MV-4-11 (cell line): Measurements from ENCODE around the gene ACSS3.
"Not testable (repeated sequence)": the region's sequence is repeated elsewhere in the genome, so short reads cannot be mapped to it uniquely, and the experiment has no call there.

Source experiments
- DNase-seq: peaks from one replicate; lab custom pipeline; 2025; lab: John Stamatoyannopoulos, UW

Gene ACSS3

DNA sequence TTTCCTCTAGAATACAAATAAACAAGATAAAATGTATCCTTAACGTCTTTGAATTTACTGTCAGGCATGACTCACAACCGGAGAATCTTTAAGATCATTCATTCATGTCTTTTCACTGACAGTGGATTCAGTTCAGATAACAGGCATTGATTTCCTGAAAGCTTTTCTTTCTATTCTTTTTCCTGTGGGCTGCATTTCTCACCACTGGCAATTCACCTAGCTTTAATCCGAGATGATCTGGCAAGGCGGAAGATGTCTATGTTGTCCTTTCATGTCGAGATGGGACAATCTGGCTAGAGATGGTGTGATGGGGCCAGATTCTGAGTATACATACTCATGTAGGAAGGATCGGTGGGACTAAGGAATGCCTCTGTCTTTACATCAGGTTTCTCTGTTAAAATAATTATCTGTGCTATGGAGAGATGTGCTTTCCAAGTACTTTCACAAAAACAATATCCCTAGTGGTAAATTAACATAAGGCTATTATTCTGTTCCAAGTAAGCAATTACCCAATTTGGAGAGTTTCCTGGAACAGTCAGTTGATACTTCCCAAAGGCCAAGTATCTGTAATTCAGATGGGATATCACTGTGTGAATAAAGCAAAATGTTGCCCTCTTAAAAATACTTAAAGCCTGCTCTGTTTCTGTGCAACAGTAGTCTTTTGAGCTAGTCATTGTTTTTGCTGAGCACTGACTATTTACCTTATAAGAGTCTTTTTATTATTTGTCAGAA is 17.8 kb downstream of the ACSS3 start:
- DNase-seq: no peak

DNA sequence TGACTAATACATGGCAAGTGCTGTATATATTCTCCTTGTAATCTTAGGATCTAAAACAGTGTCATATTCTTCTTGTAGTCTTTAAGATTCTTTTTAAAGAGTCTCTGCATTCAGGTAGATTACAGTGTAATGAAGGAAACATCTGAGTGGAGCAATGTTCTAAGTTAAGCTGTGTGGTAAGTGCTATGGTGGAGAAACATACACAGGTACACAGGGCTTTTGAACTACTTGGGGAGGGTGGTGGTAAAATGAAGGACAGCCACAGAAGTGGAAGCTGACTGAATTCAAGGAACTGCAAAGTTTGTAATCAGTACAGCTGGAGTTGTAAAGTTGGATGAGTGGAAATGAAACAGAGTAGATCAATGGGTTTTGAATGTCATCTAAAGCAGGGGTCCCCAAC is 27.8 kb downstream of the ACSS3 start:
- no peak for DNase-seq

- DNase-seq: no peak
Observed at GRCh38 chr12:81114226-81114625, 36.3 kb downstream of the ACSS3 start.

DNA sequence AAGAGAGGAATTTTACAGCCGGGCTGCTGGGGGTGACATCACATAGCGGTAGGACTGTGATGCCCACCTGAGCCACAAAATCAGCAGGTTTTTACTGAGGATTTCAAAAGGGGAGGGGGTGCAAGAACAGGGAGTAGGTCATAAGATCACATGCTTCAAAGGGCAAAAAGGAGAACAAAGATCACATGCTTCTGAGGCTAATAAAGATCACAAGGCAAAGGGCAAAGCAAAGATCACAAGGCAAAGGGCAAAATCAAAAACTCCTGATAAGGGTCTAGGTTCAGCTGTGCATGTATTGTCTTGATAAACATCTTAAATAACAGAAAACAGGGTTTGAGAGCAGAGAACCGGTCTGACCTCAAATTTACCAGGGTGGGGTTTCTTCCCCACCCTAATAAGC is 41.2 kb downstream of the ACSS3 start:
- not testable (repeated sequence) for DNase-seq

- no peak for DNase-seq
Observed at GRCh38 chr12:81120961-81121360, 43.1 kb downstream of the ACSS3 start.

DNA sequence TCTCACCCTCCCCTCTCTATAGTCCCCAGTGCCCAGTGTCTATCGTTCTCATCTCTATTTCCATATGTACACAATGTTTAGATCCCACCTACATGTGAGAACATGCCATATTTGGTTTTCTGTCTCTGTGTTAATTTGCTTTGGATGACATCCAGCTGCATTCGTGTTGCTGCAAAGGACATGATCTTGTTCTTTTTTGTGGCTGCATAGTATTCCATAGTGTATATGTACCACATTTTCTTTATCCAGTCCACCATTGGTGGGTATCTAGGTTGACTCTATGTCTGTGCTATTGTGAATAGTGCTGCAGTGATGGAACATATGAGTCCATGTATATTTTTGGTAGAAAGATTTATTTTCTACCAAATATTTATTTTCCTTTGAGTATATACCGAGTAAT is 45.7 kb downstream of the ACSS3 start:
- DNase-seq: no peak

GRCh38 chr12:81125691-81126090 is 47.8 kb downstream of the ACSS3 start:
- no peak for DNase-seq

GRCh38 chr12:81128930-81129554 is 51.2 kb downstream of the ACSS3 start:
- peak; percentile 10 for DNase-seq

- DNase-seq: no peak
Observed at GRCh38 chr12:81136519-81136918, 58.6 kb downstream of the ACSS3 start.

DNA sequence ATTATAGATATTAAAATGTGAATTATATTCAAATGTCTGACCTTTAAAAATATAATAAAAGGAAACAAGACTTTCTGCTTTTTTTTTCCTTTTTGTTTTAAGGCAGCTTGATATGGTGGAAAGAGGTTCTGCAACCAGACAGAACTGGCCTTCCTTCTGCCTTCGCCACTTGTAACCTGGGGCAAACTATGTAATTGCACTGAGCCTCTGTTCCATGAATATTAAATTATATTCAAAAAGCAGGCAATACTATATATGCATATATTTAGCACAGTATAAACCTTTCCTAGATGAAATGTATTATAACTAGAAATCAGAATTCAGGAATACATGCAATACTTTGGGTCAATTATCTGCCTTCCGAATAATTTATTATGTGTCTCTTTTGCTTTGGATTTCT is 59.9 kb downstream of the ACSS3 start:
- no peak for DNase-seq

DNA sequence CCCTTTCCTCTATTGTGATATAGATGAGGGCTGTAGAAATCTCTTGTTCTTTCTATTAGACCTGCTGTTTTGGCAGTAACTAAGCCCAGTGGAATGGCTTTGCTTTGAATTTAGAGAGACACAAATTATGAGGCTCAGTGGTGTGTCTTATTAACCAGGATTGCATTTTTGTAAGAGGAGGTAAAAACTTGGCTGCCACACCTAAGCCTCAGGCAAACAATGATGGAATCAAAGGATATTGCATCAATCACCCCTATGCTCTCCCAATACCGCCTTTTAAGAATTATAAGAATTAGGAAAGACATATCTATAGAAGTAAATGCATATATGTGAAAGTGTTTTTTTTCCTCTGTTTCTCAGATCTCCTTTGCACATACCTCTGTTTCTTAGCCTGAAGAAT is 63.3 kb downstream of the ACSS3 start:
- DNase-seq: no peak

- no peak for DNase-seq
Observed at GRCh38 chr12:81143057-81143456, 65.2 kb downstream of the ACSS3 start.

DNA sequence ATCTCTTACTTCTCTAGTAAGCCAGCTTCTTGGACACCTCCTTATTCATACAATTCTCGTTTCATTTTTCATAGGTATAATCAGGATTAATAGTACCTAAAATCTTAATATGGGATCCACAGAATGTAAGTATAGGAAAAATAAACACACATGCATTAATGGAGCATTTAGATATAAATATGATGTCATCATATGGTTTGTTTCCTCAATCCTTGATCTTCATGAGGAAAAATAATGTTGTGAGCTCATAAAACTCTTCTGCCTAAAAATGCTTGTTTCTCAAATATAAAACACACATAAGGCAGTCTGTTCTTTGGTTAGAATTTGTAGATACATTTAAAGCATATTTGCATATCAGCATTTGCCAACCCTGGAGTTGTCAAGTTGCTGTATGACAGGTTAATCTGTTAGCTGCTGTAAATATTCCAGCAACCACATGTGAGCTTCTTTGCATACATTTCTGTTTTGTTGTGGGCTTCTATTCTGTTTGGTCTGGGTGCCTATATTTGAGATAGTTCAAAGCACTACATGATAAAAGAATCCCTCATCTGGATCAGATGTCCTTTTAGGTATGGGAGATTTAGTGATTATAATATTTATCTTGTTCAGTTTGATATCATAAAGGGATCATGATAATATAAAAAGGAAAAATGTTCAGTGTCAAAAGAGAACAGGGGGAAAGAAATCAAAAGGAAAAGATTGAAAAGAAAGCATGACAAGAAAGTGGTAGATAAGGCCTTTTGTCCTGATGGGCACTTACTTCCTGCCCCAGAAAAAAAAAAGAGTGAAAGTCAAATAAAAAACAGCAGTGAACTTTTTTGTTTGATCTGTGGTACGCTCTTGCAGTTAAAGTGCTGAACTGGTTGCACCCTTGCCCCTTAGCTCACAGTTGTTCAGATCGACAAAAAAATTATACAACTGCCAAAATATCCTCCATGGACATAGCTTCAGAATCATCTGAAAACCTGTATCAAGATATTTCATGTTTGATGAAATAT is 68.6 kb downstream of the ACSS3 start:
- DNase-seq: no peak

GRCh38 chr12:81147292-81147919 is 69.5 kb downstream of the ACSS3 start:
- no peak for DNase-seq

- no peak for DNase-seq
Observed at GRCh38 chr12:81150382-81150781, 72.5 kb downstream of the ACSS3 start.

GRCh38 chr12:81159856-81160255 is 82.0 kb downstream of the ACSS3 start:
- no peak for DNase-seq

DNA sequence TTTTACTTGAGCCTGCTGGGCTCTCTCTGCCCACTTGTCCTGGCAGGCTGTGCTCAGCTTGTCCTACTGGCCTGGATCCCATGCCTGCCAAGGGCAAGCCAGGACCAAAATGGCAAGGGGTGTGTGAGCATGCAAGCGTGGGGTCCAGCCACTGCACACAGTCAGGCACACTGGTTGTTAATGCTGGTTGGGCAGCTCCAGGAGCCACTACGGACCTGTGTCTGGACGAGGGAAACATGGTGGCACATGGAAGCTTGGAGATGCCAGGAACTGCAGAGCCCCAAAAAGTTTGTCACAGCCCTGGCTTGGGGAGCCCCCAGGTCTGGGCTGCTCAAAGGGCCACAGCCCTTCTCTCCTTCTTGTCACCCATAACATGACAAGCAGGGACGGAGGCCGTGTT is 83.8 kb downstream of the ACSS3 start:
- no peak for DNase-seq

DNA sequence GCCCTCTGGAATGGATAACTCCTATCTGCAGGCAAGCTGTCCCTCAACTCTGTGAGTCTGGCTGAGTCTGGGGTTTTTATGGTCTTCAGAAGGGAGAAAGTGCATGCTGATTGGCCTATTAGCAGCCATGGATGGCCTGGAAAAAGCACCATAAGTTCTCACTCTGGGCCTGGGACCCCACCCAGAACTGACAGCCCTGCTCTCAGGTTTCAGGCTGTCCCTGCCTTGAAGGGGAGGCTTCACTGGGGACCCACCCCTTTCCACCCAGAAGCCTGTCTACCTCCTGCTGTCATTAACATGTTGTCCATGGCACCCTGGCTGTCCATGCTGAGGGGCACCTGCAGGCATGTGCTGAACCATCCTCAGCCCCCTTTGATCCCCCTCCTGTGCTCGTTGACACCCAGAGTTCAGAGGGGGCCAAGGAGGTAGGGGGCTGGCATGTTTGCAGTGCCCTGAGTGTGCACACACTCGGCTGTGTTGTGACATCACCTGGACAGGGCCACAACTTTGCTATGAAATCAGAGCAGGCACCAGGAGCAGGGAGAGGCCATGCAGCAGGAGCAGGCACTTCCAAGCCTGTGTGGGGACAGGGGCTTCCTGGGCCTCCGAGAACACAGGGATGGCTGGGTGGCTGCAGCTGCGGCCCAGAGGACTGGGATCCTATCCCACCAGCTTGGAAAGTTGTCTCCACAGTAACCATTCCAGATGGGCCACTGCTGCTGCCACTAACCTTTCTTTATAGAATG is 84.7 kb downstream of the ACSS3 start:
- no peak for DNase-seq

GRCh38 chr12:81164827-81165226 is 86.9 kb downstream of the ACSS3 start:
- no peak for DNase-seq

GRCh38 chr12:81166790-81167189 is 88.9 kb downstream of the ACSS3 start:
- DNase-seq: no peak

GRCh38 chr12:81167694-81168093 is 89.8 kb downstream of the ACSS3 start:
- DNase-seq: no peak

- DNase-seq: no peak
Observed at GRCh38 chr12:81168445-81168844, 90.6 kb downstream of the ACSS3 start.
